Hepatocyte (in vitro differentiated cells): ENCODE results near the gene LRRC18.

Source experiments
- CTCF ChIP-seq: fragments of 200-600 bp; sonication (generic); IDR thresholded peaks from 2 replicates; pipeline ENCODE4 v1.5.1; 2016; ENCODE audit warnings: antibody characterized with exemption, mild to moderate bottlenecking; ENCODE audit not compliant: poor library complexity
- EZH2 ChIP-seq: fragments of 200-600 bp; sonication (generic); IDR thresholded peaks from 2 replicates; pipeline ENCODE4 v1.6.1; 2016; ENCODE audit warnings: antibody characterized with exemption, mild to moderate bottlenecking, borderline replicate concordance

- TF ChIP-seq EZH2 (no peak), CTCF (peak; percentile 60)
Measured at GRCh38 chr10:48885376-48885775, 54.3 kb downstream of the LRRC18 start.
